8988T (cell line): ENCODE measurements around the gene C8G.

Experiments
- DNase-seq: peaks from one replicate; pipeline ENCODE4 v3.0.0; 2011

The C8G gene

DNA sequence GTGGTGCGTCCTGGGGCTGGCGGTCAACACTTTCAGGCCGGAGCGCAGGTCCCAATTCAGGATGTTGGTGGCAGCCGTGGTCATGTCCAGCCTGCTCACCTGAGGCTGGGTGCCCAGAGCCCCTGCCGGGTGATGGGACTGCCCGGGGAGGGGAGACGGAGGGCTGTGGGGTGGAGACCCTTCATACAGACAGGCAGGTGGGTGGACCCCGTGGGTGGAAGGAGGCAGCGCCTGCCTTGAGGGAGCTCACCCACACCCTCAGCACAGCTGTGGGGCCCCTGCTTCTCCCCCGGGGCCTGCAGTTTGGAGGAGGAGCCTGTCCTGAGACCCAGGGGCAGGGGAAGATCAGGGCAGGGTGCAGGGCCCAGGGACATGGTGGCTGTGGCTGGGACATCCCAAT lies 25.3 kb downstream of the C8G start:
- DNase-seq, result no peak

- no peak for DNase-seq
These were observed 26.7 kb downstream of the C8G start for GRCh38 chr9:136971746-136972145.

DNA sequence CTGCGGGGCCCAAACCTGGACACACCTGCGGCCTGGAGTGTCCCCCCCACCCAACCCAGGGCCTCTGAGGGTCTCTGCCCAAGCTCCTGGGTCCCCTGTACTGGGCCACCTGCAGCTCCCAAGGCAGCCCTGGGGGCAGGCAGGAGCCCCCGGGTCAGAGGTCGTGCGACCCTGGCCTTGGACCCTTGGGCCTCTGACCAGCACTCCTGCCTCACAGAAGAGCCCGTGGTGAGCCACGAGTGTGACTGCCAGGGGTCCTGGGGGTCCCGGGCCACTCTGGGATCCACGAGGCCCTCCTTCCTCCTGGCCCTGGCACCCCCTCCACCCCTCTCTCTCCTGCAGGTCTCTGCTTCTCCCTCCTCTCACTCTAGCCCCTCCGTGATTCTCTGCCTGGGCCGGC lies 27.3 kb downstream of the C8G start:
- no peak for DNase-seq

DNA sequence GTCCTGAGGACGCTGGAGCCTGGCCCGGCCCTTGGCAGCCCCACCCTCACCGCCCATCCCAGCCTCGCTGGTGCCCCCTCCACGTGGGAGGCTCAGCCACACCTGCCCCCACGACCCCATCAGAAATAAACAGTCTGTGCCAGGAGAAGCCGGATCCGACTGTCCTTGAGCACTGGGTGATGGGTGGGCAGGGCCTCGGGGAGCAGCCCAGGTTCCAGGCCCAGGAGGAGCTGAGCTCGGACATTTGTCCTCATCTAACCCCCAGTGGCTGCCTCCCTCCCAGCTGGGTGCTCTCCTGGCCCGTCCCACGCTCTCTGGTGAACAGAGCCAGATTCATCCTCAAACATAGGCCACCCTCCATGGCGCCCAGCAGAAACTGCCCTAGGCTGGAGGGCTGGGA lies 27.7 kb downstream of the C8G start:
- DNase-seq, result no peak

DNA sequence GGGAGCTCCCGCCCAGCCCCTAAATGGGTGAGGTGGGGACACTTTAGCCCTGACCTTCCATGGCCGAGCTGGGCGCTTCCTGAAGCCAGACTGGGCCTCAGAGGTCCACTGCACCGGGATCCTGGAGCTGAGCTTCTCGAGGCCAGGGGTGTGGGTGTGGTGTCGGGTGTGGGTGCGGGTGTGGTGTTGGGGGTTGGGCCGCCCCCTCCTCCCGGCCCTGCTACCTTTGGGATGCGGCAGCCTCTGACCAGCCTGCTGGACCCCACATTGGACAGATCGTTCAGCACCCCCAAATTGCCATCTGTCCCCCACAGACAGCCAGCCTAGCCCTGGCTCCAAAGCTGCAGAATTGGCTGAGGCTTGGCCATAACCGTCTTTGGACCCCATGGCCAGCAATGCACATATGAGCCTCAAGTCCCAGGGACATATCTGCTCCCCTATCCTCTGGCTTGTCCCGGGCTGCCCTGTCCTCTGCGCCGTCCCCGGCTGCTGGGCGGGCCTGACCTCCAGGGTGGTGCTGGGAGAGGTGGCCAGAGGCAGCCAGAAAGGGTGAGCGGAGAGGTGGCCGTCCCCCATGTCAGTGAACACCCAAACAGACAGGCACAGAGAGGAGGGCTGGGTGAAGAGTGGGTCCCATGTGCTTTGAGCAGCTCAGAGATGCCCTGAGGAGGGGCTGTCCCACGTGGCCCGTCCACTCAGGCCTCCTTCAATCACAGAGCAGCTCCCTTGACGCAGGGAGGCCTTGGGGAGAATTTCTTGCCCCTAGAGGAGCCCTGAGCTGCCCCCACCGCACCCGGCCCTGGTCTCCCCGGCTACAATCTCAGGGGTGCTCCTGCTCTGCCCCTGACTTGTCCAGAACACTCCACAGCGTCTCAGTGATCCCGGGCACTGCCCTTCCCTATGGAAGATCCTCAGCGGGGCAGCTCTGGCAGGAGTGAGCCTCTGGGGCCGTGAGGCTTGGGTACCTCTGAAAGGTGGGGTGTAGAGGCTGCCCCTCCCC lies 28.9 kb downstream of the C8G start:
- no peak for DNase-seq

DNA sequence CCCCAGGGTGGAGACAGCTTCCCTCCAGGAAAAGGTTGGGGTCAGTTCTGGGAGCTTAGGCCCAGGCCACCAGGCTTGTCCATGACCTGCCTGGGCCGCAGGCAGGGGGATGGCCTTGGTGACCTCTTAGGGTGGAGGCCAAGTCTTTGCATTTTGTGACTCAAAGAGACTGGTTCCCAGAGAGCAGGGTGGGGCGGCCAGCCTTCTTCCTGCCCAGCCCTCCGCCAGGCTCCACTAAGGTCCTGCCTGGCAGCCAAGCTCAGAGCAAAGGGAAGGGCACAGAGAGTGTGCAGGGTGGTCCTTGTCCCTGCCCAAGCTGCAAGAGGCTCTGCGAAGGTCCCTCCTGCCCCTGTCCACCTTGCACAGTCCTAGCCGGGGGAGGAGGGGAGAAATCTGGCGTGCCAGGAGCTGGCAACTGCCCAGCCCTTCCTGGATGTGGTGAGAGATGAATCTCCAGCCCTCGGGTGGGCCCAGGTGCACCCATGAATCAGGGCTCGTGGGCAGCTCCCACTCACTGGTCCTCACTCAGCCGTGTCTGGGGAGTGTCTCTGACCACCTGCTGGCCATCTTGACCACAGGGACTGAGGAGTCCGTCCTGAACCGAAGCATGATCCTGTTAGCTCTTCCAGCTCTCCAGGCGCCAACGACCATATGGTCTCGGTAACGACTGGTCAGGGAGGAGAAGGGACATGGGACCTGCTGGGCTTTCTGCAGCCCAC lies 29.9 kb downstream of the C8G start:
- DNase-seq, result no peak

GRCh38 chr9:136975644-136976043 lies 30.6 kb downstream of the C8G start:
- peak; percentile 75 for DNase-seq

DNA sequence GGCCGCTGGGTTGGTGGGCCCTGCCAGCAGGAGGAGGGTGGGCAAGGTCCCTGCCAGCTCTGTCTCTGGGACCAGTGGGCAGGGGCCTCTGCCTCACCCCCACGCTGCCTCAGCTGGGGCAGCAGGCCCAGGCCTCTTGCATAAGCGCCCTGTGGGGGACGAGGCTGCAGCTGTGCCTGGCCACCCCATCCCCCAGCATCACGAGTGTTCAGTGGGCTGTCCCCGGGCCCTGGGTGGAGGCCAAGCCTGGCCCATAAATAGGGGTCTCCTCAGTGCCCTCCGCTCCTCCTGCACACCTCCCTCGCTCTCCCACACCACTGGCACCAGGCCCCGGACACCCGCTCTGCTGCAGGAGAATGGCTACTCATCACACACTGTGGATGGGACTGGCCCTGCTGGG lies 32.2 kb downstream of the C8G start, which contains the start of gene PTGDS:
PTGDS (plus strand) TSS at position 282 of the 400 bp plus-strand sequence; CDS start at position 357, 75 bp downstream.
- DNase-seq, result no peak

DNA sequence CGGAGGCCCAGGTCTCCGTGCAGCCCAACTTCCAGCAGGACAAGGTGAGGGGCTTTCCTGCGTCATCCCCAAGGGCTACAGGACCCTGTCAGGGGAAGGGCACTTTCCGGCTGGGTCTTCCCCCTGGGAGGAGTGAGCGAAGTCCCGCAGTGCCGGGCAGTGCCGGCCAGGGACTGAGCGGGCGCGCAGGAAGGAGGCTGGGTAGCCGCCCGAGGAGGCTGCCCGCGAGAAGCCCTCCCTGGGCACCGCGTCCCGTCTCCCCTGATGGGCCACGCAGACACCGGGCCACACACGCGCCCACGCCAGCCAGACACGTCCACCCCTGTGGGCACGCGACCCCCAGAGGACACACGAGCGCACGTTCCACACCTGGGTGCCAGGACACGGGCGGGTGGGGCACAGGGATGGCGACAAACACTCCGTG lies 32.6 kb downstream of the C8G start:
- no peak for DNase-seq

DNA sequence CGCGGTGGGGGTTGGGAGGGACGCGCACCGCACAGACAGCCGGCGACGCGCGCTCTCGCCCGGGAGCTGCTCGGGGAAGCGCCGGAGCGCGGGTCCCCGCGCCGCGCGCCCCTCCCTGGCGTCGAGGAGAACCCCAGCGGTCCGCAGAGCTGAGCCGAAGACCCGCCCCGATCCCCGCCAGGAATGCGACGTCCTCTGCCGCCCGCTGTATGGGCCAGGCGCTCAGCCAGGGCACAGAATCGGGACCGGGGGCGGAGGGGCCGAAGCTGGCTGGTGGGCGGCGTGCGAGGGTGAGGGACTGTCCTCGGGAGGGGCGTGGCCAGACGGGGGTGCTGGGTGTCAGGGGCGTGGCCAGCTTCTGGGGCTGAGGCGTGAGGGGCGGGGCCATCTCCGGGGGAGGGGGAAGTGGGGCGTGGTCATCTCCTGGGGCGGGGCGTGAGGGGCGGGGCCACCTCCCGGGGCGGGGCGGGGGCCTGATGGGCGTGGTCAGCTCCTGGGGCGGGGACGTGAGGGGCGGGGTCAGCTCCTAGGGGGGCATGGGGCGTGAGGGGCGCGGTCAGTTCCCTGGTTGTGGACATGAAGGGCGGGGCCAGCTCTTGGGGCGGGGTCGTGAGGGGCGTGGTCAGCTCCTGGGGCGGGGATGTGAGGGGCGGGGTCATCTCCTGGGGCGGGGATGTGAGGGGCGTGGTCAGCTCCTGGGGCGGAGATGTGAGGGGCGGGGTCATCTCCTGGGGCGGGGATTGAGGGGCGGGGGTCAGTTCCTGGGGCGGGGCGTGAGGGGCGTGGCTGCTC lies 33.2 kb downstream of the C8G start:
- DNase-seq, result peak; percentile 99

DNA sequence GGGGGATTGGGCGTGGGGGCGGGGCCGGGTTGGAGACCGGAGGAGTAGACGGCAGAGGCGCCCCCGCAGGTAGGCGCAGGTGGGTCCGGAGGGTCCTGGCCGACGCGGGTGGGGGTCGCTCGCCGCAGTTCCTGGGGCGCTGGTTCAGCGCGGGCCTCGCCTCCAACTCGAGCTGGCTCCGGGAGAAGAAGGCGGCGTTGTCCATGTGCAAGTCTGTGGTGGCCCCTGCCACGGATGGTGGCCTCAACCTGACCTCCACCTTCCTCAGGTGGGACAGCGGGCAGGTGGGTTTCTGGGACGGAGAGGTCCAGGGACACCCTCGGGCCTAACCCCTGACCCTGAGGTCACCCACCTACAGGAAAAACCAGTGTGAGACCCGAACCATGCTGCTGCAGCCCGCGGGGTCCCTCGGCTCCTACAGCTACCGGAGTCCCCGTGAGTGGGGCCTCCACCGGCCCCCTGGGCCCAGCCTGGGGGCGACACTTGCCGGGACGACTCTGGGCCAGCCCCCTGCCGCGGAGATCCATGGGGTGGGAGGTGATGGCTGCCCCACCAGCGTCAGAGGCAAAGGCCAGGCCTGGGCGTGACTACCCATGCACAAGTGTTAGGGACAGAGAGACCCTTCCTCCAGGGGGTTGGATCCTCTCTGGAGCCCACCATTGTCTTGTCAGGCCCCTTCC lies 34.0 kb downstream of the C8G start:
- DNase-seq, result no peak

- no peak for DNase-seq
These were observed 34.9 kb downstream of the C8G start for GRCh38 chr9:136979769-136980587.

GRCh38 chr9:136980669-136981478 lies 35.8 kb downstream of the C8G start:
- no peak for DNase-seq

- DNase-seq, result no peak
These were observed 36.7 kb downstream of the C8G start for GRCh38 chr9:136981588-136982231.

GRCh38 chr9:136982232-136983051 lies 37.4 kb downstream of the C8G start, which contains the start of gene LCNL1:
Gene LCNL1, plus strand, starts transcription at chr9:136982993. Its CDS starts 594 bp downstream, at chr9:136983587.
- DNase-seq, result no peak

DNA sequence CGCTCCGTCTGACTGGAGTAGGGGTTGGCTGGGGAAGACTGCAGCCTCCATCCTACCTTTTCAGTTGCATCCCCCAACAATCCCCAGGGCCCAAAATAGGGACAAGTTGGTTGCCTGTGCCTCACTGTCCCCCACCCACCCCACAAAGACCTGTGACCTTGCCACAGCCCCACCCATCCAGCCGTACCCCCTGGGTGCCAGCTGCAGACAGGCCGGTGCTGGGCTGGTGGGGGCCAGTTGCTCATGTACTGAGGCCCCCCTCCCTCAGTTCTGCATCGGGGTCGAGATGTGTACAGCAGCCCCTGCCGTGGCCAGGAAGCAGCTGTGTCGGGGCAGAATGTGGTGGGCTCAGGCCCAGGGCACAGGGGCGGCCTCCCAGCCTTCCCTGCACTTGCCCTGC lies 38.1 kb downstream of the C8G start:
- DNase-seq, result no peak

GRCh38 chr9:136983656-136984314 lies 38.7 kb downstream of the C8G start:
- DNase-seq, result no peak

DNA sequence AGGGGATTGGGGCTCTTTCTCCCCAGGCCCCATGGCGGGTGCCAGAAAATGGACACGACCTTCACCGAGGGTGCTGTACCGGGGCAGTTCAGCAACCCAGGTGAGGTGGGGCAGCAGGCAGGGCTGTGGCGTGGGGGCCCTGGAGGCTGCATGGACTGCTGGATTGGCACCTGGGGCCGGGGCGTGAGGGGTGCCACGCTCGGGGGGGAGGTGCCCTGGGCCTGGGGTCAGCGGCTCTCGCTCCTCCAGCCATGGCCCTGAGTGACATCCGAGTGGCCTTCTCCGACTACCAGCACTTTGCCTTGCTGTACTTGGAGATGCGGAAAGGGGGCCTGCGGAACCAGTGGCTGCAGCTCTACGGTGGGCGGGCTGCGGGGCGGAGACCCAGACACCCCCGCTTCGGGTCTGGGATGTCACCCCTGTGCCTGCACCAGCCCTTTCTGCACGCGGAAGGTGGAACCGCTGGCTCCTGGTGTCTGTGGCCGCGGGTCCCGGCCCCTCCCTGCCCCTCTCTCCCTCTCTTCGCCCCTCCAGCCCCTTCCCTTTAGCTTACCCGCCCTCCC lies 39.5 kb downstream of the C8G start:
- no peak for DNase-seq
